Measurements from ENCODE around the gene TRDMT1. TPM values are rescaled to one million over a fixed set of nuclear protein-coding genes. Genes with fewer than 3 reads are reported as not detected.

Gene TRDMT1
- total RNA-seq, 1 experiment from 2014 or later: 20.2 TPM

GRCh38 chr10:17216217-17216900 is 14.9 kb upstream of the TRDMT1 start:
- WGBS (ENCODE audit: extremely low coverage, insufficient read length, low lambda C conversion rate): no CpG with 5 or more reads among the region's 5 CpGs
- peaks cover 7% of the 10 kb centered on the region; the same call in 1 of the 2 replicates for H3K4me1 ChIP-seq (ENCODE audit: insufficient read depth, low read length)

More at GRCh38 chr10:17216217-17216900, 14.9 kb upstream of the TRDMT1 start:
- Histone ChIP-seq H3K23me2 (ENCODE audit: insufficient read length, low read depth, low read length, poor library complexity, severe bottlenecking) (no peaks in the 10 kb centered on the region), H3K23ac (ENCODE audit: insufficient read length, low read depth, low read length) (no peak overlapping the region), H4K5ac (ENCODE audit: insufficient read length, low read depth, low read length) (no peak overlapping the region), H2AK5ac (ENCODE audit: insufficient read length, low read length) (no peak overlapping the region), H3K9me3 (ENCODE audit: control insufficient read depth, low read depth, low read length) (no peaks in the 10 kb centered on the region), H4K8ac (replicated peaks; ENCODE audit: insufficient read length, low read depth, low read length) (no peak overlapping the region), H2BK12ac (ENCODE audit: insufficient read length, low read depth, low read length) (no peak overlapping the region), H4K91ac (ENCODE audit: insufficient read length, low read depth, low read length) (no peak overlapping the region), H3K27me3 (ENCODE audit: insufficient read depth, low read length) (no peaks in the 10 kb centered on the region), H2BK15ac (ENCODE audit: low read depth, low read length) (no peak overlapping the region), H3T11ph (ENCODE audit: low read length) (no peak overlapping the region), H3K79me1 (ENCODE audit: insufficient read depth, low read depth, low read length, poor library complexity, severe bottlenecking) (no peaks in the 10 kb centered on the region), H2BK5ac (ENCODE audit: insufficient read length, low read length) (no peak overlapping the region), H2BK20ac (ENCODE audit: low read depth, low read length, poor library complexity, severe bottlenecking) (no peak overlapping the region), H4K20me1 (ENCODE audit: control insufficient read depth, insufficient read depth, insufficient read length) (no peaks in the 10 kb centered on the region), H3K14ac (ENCODE audit: insufficient read depth, low read length) (no peak overlapping the region), H3K56ac (ENCODE audit: insufficient read length, low read depth, low read length) (no peak overlapping the region), H2BK120ac (ENCODE audit: low read depth, low read length, poor library complexity, severe bottlenecking) (no peak overlapping the region), H2AFZ (ENCODE audit: low read length) (no peak overlapping the region), H3K27ac (ENCODE audit: insufficient read length, low read depth, low read length) (peak overlapping the region; percentile 60), H3K4ac (ENCODE audit: low read depth, low read length) (no peak overlapping the region), H3K79me2 (ENCODE audit: insufficient read depth, low read length) (no peaks in the 10 kb centered on the region), H3K18ac (ENCODE audit: insufficient read length, low read depth, low read length) (no peak overlapping the region), H3K9ac (ENCODE audit: extremely low read depth, insufficient read length, low read length) (no peak overlapping the region), H3K4me2 (ENCODE audit: insufficient read depth, insufficient read length, low read length) (no peak overlapping the region)
- no peak for TF ChIP-seq CTCF (conservative IDR thresholded peaks at IDR 0.05)
- Mint-ChIP-seq H3K9me3 (no peaks in the 10 kb centered on the region), H3K4me1 (peaks cover 50 to 57% of the 10 kb centered on the region in 2 experiments), H3K27ac (peak overlapping the region in 1 of 3 experiments; percentile 62; a peak in 2 of 7 replicates), H3K36me3 (ENCODE audit: insufficient read depth in 1 of 3, low read depth in 3 of 3) (no peaks in the 10 kb centered on the region; a peak in 1 of 7 replicates), H3K4me3 (no peak overlapping the region), H3K27me3 (ENCODE audit: low read depth) (no peaks in the 10 kb centered on the region)
- DNase-seq: peak; percentile 52

Measured in H9 (cell line).